ENCODE measurements around the gene NOTO. TPM values are rescaled to one million over a fixed set of nuclear protein-coding genes. Genes with fewer than 3 reads are reported as not detected.
"Not testable (repeated sequence)": the region's sequence is repeated elsewhere in the genome, so short reads cannot be mapped to it uniquely, and the experiment has no call there.

The NOTO gene
- polyA plus RNA-seq, 2 of the 4 experiments (the other 2 are of a cell fraction) = 0.03 TPM; not detected in 1

DNA sequence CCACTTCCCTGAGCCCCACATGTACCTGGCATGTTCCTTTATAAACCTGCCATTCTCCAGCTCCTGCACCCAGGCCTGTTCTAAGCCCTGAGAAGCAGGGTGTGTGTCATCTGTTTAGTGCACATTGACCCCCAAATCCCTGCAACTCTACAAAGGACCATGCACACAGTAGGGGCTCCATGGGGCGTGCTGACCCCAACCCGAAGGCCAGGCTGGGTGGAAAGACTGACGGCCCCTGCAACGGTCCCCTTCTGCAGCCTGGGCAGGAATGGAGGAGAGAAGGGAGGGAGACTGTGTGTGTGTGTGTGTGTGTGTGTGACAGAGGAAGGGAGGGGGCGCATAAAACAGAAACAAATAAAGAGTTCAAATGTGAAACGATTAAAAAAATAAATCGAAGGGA lies 32.0 kb upstream of the NOTO start:
- FAIRE-seq; ATAC-seq; H3K4me2 ChIP-seq; H3K9me3 ChIP-seq; POLR2A ChIA-PET; H3K27ac ChIP-seq; H3K4me3 ChIP-seq; H3K4me1 ChIP-seq; DNase-seq (ENCODE audit: low read depth in 1 of 2, low spot score in 1 of 2): not testable (repeated sequence)
- WGBS (ENCODE audit: missing lambda C conversion rate) = 60% methylated on average over 7 of the region's 7 CpGs
- CTCF ChIA-PET = interaction anchor here (2.2 kb wide), 1 partner anchor 84 kb away, joined by 11 read pairs; no protein-coding TSS in a partner anchor

GRCh38 chr2:73172963-73173362 lies 29.4 kb upstream of the NOTO start:
- Histone ChIP-seq H3K4me1 (peaks cover 9% of the 10 kb centered on the region), H3K4me2 (no peak overlapping the region), H3K9me3 (no peaks in the 10 kb centered on the region), H3K4me3 (no peak overlapping the region), H3K27ac (no peak overlapping the region)
- 61% methylated on average over 6 of the region's 6 CpGs for WGBS (ENCODE audit: missing lambda C conversion rate)
- TF ChIP-seq MAFK (IDR thresholded peaks at IDR 0.05; ENCODE audit: partially characterized antibody) (no peak), FOSB (CRISPR knock-in tag; IDR thresholded peaks at IDR 0.05) (no peak), NR3C1 (IDR thresholded peaks at IDR 0.05) (no peak), ESRRA (IDR thresholded peaks at IDR 0.05; ENCODE audit: borderline replicate concordance, low read length) (no peak)
- FAIRE-seq (no peak), DNase-seq (ENCODE audit: low read depth in 1 of 2, low spot score in 1 of 2) (no peak), ATAC-seq (no peak)
- CTCF ChIA-PET = interaction anchor here (0.7 to 11.5 kb wide), 7 partner anchors 10 to 310 kb away, joined by 3 to 251 read pairs (median 6); no protein-coding TSS in a partner anchor
- POLR2A ChIA-PET = no interaction called here

DNA sequence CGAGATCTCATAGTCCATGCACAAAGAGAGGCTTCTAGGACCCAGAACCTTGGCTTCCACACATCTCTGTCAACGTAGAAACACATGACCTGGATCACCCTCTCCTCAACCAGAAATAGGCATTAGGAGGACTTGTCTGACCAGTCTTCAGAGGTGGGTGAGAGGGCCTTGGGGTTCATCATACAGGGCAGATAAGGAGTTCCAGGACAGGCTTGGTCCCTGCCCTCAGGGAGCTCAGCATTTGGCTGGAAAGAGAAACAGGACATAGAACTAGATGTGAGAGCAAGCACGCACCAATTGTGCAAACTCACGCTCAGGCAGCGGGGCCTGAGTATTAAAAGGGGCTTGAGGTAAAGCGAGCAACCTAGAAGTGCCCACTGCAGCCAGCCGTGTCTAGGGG lies 28.6 kb upstream of the NOTO start:
- TF ChIP-seq EHMT2 (IDR thresholded peaks at IDR 0.05; ENCODE audit: low read depth) (no peak), ESRRA (IDR thresholded peaks at IDR 0.05; ENCODE audit: borderline replicate concordance, low read length) (no peak), RNF2 (IDR thresholded peaks at IDR 0.05; ENCODE audit: borderline replicate concordance, low read depth) (no peak), HEYL (CRISPR knock-in tag; IDR thresholded peaks at IDR 0.05) (no peak), POLR2A (IDR thresholded peaks at IDR 0.05; ENCODE audit: low read length) (no peak), JUNB (IDR thresholded peaks at IDR 0.05) (no peak), ZC3H11A (IDR thresholded peaks at IDR 0.05) (no peak), RCOR1 (IDR thresholded peaks at IDR 0.05; ENCODE audit: low read depth, low read length) (no peak), ATOH8 (CRISPR knock-in tag; IDR thresholded peaks at IDR 0.05; ENCODE audit: low read depth) (no peak), KDM1A (IDR thresholded peaks at IDR 0.05; ENCODE audit: low read depth) (no peak), HMGXB4 (CRISPR knock-in tag; IDR thresholded peaks at IDR 0.05; ENCODE audit: borderline replicate concordance) (no peak)
- TF ChIP-seq, protein P1, sequence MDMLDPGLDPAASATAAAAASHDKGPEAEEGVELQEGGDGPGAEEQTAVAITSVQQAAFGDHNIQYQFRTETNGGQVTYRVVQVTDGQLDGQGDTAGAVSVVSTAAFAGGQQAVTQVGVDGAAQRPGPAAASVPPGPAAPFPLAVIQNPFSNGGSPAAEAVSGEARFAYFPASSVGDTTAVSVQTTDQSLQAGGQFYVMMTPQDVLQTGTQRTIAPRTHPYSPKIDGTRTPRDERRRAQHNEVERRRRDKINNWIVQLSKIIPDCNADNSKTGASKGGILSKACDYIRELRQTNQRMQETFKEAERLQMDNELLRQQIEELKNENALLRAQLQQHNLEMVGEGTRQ (IDR thresholded peaks at IDR 0.05) = no peak
- TF ChIP-seq, protein P2, sequence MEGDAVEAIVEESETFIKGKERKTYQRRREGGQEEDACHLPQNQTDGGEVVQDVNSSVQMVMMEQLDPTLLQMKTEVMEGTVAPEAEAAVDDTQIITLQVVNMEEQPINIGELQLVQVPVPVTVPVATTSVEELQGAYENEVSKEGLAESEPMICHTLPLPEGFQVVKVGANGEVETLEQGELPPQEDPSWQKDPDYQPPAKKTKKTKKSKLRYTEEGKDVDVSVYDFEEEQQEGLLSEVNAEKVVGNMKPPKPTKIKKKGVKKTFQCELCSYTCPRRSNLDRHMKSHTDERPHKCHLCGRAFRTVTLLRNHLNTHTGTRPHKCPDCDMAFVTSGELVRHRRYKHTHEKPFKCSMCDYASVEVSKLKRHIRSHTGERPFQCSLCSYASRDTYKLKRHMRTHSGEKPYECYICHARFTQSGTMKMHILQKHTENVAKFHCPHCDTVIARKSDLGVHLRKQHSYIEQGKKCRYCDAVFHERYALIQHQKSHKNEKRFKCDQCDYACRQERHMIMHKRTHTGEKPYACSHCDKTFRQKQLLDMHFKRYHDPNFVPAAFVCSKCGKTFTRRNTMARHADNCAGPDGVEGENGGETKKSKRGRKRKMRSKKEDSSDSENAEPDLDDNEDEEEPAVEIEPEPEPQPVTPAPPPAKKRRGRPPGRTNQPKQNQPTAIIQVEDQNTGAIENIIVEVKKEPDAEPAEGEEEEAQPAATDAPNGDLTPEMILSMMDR (IDR thresholded peaks at IDR 0.05) = no peak
- ATAC-seq (no peak), FAIRE-seq (no peak), DNase-seq (ENCODE audit: low read depth in 1 of 2, low spot score in 1 of 2) (no peak)
- H3K4me3 ChIP-seq = no peak overlapping the region
- no peaks in the 10 kb centered on the region for H3K9me3 ChIP-seq
- WGBS (ENCODE audit: missing lambda C conversion rate) = 75% methylated on average over 7 of the region's 7 CpGs
- H3K27ac ChIP-seq = no peak overlapping the region
- H3K4me1 ChIP-seq = peaks cover 11% of the 10 kb centered on the region
- POLR2A ChIA-PET = no interaction called here
- CTCF ChIA-PET = interaction anchor here (0.6 to 11.5 kb wide), 12 partner anchors 10 to 592 kb away, joined by 3 to 251 read pairs (median 6); partner anchors contain the start of gene SMYD5
- no peak overlapping the region for H3K4me2 ChIP-seq

Measured in A549 (cell line).